NCI-H2107 (cell line): Measurements from ENCODE around the gene FMO2.
A peak's percentile ranks its signal among the peaks of the same experiment; 100 is the strongest.

Source experiments
- DNase-seq: peaks from one replicate; lab custom pipeline; 2025; lab: John Stamatoyannopoulos, UW

FMO2 gene

GRCh38 chr1:171185091-171185490, at the start of gene FMO2:
Gene FMO2, plus strand, starts transcription at chr1:171185300. Its CDS starts 414 bp downstream, at chr1:171185714.
- no peak for DNase-seq

- DNase-seq, result no peak
Measured at GRCh38 chr1:171137580-171137979, 47.5 kb upstream of the FMO2 start.

GRCh38 chr1:171138980-171139379, 46.1 kb upstream of the FMO2 start:
- no peak for DNase-seq

- DNase-seq, result no peak
Measured at GRCh38 chr1:171139890-171140289, 45.2 kb upstream of the FMO2 start.

DNA sequence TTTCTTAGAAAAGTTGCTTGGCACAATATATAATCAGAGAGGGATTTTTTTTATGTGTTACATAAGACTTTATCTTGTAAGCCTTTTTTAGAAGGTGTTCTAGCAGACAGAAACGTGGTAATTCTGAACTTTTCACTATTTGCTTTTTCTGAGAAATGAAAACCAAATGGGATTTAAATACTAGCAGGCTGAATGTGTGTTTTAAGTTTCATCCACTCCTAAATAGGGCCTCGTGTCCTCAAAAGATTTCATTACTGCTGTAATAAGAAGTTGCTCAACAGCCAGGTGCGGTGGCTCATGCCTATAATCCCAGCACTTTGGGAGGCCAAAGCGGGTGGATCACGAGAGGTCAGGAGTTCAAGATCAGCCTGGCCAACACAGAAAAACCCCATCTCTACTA, 44.7 kb upstream of the FMO2 start:
- no peak for DNase-seq

- DNase-seq, result no peak
Measured at GRCh38 chr1:171140956-171141687, 44.0 kb upstream of the FMO2 start.

GRCh38 chr1:171141688-171142415, 43.2 kb upstream of the FMO2 start:
- no peak for DNase-seq

DNA sequence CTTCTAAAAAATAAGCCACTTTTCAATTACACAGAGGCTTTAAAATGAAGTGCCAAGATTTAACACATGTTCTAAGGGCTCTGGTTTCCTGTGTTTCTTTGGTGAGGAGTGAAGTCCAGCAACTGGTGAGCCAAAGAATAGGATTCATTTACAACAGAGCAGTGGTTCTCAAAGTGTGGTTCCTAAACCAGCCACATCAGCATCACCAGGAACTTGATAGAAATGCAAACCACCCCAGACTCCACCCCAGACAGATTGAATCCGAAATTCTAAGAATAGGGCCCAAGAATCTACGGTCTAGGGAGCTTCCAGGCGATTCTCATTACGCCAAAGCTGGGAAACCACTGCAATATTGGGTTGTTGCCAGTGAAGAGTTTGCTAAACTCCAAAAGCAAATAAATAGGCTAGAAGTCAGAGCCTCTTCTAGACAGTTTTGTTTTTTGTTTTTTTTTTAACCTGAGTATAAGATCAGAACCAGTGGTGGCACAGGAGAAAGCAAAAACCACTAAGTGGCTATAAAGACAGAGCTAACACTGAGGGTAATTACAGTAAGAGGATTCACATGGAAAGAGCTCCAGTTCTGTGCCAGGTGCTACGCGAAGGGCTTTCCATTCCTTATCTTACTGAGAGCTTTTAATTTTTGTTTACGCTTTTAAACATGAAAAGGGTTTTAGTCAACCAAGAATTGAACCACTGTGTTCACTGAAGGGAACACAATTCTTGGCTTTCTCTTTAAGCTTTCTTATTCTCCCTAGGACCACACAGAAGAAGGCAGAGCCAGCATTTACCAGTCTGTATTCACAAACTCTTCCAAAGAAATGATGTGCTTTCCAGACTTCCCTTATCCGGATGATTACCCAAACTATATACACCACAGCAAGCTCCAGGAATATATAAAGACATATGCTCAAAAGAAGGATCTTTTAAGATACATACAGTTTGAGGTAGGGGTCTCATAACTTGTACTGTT, 42.4 kb upstream of the FMO2 start:
- DNase-seq, result peak; percentile 98

- DNase-seq, result no peak
Measured at GRCh38 chr1:171150156-171150555, 34.9 kb upstream of the FMO2 start.

DNA sequence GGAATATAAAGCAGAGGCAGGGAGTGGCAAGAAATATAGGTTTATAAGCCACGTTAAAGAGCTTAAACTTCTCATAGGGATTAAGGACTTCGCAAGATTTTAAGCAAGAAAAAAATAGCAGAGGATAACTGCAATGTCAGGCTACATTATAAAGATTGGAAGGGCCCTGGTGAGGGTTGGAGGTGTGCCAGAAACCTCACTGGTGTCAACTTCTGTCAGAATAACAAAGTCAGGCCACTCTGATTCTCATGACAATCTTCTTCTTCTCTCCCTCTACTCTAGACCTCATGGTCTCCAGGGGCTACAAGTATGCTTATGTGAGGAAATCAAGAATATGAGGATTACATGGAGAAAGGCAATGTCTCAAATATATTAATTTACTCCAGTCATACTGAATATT, 32.6 kb upstream of the FMO2 start:
- peak; percentile 7 for DNase-seq

DNA sequence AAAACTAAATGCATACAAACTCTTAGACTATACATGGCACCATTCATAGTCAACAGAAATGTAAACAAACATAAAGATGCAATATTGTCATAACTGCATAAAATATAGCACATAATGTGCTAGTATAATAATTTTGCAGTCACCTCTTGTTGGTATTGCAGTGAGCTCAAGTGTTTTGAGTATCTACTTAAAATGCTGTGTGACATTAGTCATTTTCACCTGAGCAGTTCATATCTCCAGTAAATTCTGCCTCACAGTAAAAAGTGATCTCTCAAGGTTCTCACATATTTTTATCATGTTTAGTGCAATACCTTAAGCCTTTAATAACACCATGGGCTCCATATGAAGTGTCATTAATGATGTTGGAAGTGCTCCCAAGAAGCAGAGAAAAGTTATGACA, 29.6 kb upstream of the FMO2 start:
- DNase-seq, result no peak

DNA sequence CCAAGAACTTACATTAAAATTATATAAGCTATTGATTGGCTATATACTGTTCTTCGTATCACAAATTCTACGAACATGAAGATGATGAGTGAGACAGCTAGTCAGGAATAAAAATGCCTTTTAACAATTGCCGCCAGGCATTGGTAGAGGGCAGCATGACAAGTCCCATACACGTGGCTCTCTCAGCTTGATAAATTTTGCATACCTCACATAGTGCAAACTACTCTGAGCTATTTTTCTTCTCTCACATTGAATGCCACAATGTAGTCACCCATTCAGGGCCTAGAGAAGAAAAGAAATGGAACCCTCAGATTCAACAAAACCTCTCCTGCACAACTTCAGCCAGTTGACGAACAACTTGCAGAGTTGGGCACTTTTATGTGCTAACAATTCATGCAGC, 27.0 kb upstream of the FMO2 start:
- DNase-seq, result no peak

DNA sequence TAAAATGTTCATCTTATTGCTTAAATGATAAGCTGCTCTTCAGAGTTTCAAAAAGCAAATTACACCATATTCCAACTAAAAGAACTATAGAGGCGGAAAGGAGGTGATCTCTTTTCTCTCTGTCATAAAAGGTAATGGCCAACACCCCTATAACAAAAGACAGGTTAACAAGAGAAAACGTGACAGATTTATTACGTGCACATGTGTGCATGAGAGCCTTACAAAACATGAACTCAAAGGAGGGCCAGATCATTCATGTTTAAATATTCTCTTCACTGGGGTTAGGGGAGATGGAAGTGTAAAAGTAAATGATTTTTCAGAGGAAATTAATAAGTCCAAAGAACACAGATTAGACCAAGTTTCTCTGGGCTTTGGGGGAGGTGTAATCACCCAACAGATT, 26.5 kb upstream of the FMO2 start:
- no peak for DNase-seq

- DNase-seq, result no peak
Measured at GRCh38 chr1:171159148-171159547, 26.0 kb upstream of the FMO2 start.

GRCh38 chr1:171160211-171160610, 24.9 kb upstream of the FMO2 start:
- no peak for DNase-seq

DNA sequence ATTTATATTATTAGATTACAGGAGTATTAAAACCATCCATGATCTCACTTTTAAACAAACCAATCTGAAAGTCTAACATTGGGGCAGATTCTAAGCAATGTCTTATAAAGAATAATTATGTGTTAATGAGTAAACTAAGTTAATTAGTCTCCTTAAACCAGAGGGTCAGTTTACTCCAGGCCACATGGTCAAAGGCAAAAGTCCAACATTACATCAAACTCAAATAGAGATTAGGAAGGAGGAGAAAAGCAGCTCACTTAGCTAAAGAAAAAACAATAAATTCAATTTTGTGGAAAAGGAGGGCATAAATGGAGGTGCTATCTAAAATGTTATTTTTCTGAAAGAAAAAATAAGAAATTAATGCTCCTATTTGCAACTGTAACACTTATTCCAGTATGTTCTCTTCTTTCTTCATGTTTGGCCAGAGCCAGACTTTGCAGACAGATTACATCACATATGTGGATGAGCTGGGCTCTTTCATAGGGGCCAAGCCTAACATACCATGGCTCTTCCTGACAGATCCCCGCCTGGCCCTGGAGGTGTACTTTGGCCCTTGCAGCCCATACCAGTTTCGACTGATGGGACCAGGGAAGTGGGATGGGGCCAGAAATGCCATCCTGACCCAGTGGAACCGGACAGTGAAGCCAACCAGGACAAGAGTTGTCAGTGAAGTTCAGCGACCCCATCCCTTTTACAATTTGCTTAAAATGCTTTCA, 24.3 kb upstream of the FMO2 start:
- no peak for DNase-seq

DNA sequence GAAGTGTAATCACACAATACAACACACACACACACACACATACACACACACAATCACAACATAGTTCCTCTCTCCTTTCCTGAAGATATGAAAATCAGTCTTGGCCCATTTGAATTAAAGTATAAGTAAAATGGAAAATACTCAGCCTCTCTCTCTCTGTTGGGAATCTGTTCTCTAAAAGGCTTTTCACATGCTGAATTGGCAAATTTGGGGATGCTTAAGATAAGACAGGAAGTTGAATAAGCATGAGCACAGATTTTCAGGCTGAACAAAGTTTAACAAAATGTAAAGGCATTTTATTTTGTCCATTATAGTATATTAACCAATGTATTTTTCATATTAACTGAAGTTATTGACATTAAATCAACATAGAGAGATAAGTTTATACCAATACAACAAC, 23.7 kb upstream of the FMO2 start:
- DNase-seq, result no peak

- DNase-seq, result no peak
Measured at GRCh38 chr1:171166361-171166760, 18.7 kb upstream of the FMO2 start.

GRCh38 chr1:171167785-171168184, 17.3 kb upstream of the FMO2 start:
- no peak for DNase-seq

GRCh38 chr1:171172471-171172870, 12.6 kb upstream of the FMO2 start:
- DNase-seq, result no peak

- DNase-seq, result no peak
Measured at GRCh38 chr1:171173069-171173468, 12.0 kb upstream of the FMO2 start.
